Colon (tissue), 2 donors: ENCODE data around the gene SEMA5A.
"Not testable (repeated sequence)": the region's sequence is repeated elsewhere in the genome, so short reads cannot be mapped to it uniquely, and the experiment has no call there.

ENCODE experiments used
- FAIRE-seq: peaks from 2 replicates; lab custom pipeline; 2012; peaks lifted over from hg19 to GRCh38; lab: Jason Lieb, UNC
- donor health status: control.
- donor health status: control.

The SEMA5A gene

DNA sequence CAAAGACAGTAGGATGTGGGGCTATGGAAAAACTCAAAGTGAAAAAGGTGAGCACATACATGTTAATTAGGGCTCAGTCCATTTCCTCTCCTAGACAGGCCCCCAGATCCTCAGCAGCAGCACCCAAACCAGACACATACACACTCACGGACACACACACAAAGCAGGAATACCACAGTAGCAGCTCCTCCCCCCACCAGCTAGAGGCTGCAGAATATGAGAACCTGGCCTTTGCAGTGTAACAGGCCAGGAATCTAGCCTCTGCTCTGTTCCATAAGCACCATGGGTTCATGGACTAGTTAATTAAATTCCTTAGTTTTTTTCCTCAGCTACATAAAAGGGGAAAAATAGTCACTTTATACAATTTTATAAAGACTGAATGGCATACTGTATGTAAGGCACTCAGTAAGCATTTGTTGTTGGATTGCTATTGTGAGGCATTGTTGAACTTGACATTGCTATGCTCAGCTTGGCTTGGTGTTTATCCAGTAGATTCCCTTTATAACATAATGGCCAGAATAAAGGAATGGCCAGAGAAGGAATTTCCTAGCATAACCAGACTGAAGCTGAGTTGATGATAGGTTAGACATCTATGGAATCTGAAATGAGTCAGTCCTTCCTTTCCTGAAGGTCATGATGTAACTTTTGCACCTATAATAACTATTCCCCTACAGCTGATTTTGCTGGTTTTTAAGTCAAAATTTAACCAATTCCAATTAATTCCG is 186.8 kb downstream of the SEMA5A start:
- FAIRE-seq, result no peak

DNA sequence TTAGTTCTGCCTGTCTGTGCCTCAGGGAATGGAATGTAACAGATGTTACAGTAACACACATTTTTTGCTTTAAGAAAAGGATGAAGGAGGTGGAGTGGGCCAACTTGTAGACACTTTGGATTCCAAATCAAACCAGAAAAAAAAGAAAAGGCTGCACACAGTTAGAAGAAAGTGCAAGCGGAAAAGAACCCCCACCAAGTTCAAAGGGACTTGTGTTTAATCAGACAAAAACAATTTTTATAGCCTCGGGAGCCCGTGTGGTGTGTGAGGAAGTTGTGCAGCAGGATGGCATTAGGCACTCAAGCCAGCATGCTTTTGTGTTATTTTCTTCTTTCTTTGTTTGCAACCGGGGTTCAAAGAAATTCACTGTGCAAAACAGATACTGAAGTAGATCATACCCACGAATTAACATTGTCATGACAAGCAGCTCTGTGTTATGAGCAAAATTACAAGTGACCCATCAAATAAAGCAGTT is 189.5 kb downstream of the SEMA5A start:
- no peak for FAIRE-seq

DNA sequence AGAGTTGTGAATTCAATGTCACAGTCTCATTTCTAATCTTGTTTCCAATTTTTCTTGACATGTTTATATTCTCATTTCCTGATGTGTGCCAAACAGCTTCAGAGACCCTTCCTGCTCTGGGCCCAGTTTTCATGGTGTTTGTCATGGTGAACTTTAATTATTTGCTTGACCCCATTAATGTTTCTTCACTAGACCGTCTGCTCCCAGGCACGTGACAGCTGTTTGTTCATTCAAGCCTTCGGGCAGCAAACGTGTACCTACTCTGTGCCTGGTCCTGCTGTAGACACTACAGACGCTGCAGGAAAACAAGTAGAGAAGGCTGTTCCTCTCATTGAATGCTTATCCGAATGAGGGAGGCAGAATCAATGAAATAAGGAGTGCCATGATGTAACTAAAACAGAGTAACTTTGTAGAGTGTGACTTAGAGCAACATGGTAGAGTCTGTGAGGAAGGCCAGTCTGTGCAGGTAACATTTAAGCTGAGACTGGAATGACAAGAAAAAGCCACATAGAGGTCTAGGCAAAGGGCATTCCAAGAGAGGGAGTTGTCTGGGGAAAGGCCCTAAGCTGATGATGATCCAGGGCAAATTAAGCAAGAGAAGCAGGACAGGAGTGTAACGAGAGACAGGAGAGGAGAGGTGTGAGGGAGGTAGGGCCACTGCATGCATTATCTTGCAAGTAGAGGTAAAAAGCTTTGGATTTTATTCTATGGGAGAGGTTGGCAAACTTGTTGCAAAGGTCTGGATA is 191.4 kb downstream of the SEMA5A start:
- FAIRE-seq, result no peak

DNA sequence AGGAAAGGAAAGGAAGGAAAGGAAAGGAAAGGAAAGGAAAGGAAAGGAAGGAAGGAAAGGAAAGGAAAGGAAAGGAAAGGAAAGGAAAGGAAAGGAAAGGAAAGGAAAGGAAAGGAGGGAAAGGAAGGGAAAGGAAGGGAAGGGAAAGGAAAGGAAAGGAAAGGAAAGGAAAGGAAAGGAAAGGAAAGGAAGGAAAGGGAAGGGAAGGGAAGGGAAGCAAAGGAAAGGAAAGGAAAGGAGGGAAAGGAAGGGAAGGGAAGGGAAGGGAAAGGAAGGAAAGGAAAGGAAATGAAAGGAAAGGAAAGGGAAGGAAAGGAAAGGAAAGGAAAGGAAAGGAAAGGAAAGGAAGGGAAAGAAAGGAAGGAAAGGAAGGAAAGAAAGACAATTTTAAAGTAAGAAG is 192.8 kb downstream of the SEMA5A start:
- not testable (repeated sequence) for FAIRE-seq

DNA sequence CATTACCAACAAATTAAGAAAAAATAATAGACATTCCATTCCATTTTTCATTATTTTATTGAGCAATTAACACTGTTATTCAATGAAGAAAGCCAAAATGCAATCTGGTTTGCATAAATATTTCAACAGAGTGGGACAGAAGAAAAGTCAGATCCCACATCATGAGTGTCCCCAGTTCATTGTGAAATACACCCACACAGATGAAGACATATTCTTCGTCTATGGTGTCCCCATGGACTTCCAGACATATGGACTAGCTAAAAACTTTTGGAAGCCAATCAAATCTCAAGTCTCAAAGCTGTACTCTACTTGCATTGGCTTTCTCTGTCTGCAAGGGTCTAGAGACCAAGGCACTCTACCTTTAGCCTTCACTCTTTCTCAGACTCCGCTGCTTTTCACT is 194.3 kb downstream of the SEMA5A start:
- no peak for FAIRE-seq

DNA sequence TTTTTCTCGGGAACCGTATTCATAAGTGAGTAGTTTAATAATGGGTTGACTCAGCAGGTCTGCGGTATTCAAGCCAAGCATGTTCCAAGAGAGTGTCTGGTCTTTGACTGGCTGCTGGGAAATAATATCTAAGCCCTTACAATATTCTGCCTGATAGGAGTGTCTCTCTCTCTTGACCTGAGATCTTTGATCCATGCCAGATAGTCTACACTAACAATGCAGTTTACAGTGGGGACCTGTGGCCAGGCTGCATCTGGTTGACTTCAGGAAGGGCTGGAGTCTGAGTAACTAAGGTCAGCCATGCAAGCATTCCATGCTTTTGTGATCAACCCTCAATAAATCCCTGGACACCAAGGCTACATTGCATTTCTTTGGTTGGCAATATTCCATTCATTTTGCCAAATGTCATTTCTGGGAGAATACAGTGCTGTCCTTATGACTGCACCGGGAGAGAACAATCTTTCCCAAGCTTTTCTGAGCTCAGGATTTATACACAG is 195.5 kb downstream of the SEMA5A start:
- no peak for FAIRE-seq

DNA sequence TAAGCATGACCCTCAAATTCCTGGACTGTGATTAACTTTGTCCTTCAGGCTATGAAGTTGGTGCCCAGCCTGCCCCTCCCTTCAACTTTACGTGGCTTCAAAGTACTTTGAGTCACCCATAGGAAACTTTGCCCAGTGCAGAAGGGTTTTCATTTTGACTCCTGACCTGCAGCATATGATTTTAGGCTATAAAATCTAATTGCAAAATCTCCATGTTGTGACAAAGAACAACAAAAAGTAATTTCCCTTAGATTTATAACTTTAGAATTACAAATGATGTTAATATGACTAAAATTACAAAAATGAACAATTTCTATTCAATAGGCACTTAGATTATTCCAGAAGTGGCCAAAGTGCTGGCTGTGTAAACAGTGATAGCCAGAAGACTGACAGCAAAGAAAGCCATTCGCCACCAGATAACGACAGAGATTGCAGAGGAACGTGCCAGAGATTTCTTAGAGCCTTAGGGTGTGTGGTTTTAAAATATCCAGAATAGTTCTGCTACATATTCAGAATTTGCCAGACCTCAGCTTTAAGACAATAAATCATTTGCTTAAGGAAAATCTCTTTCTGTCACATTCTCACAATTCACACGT is 197.4 kb downstream of the SEMA5A start:
- FAIRE-seq, result no peak

DNA sequence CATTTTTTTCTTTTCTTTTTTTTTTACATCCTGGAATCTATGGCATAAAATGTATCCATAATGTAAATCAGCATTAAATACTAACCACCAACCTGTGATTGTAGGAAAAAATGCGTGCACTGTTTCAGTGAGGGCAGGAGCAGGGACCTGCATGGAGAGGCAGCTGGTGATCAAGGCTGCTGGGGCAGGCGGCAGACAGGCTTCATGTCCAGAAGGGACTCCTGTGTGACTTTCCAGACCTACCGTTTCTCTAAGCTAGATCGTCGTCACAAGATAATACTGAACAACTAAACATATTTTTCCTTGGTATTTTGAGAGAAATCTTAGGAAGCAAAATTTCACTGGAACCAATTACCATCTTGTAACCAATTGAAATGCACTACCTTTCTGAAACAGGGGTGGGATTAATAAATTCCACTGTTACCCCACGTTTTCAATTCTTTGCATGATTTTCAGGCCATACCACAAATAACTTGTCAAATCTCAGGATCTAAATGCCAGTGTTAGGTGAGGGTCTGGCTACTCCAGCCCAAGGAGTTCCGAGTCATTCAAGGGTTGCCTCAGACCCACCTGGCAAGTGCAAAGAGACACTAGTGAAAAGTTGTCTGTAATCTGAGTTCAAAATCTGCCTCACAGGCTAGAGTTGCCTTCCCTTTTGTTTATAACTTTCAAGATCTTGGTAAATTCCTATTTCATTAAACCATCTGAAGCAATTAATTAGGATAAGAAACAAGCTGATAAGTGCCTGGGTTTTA is 198.2 kb downstream of the SEMA5A start:
- FAIRE-seq, result no peak

DNA sequence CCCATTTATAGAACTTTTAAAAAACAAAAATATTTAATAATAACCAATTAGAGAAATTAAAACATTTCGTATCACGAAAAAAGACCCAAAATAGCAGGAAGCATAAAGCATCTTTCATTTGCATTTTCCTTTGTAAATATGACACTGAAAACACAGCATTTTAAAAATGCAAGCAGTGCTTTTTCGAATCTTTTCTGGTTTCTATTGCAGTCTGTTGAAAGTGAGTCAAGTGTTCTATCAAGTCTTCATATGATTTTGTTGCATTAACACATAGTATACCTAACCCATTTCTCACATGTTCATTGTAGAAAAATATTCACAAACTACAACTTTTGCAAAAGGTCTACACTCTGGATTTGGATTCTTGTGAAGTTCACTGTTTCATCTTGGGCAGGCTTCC is 198.8 kb downstream of the SEMA5A start:
- FAIRE-seq, result no peak

DNA sequence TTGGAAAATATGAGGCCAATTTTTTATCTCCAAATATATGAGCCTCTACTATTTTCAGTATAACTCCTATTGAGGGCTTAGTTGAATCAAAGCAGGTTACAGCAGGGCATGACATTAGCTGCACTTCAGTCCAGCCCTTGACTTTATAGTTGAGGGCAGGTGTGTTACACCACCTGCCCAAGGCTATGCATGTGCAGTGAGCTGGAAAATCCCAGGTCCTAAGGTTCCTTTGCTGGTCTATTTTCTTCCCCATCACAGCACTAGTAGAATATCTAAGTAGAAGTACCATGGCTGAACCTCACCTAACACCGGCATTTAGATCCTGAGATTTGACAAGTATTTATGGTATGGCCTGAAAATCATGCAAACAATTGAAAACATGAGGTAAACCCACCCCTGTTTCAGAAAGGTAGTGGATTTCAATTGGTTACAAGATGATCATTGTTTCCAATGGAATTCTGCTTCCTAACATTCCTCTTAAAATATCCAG is 201.1 kb downstream of the SEMA5A start:
- no peak for FAIRE-seq

DNA sequence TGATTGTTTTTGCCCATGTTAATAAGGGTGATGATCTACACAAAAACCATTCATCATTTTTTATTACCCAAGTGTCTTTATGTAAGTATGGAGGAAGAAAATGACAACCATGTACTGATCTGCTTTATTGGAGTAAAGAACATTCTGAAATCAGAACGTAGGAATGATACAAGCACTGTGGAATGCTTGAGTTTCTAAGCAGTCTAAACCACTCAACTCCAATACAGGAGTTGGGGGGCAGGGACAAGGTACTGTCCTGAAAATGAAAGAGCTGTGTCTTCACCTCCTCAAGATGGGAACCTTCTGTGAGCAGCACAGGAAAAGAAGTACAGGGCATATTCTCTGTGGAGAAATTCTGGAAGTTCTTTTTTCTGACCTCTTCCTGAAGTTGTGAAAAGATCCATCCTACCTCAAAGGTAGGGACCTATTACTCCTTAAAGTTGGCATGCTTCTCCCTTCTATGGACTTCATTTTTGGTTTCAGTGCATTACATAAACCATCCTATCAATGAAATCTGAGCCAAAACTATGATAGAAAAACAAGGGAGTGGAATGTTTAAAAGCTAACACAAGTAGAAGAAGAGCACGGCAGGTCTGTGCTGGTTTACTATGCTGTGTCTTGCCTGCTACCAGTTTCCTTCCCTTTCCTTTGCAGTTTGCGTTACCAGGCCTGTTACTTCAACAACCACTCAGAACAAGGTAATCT is 202.6 kb downstream of the SEMA5A start:
- FAIRE-seq, result no peak

DNA sequence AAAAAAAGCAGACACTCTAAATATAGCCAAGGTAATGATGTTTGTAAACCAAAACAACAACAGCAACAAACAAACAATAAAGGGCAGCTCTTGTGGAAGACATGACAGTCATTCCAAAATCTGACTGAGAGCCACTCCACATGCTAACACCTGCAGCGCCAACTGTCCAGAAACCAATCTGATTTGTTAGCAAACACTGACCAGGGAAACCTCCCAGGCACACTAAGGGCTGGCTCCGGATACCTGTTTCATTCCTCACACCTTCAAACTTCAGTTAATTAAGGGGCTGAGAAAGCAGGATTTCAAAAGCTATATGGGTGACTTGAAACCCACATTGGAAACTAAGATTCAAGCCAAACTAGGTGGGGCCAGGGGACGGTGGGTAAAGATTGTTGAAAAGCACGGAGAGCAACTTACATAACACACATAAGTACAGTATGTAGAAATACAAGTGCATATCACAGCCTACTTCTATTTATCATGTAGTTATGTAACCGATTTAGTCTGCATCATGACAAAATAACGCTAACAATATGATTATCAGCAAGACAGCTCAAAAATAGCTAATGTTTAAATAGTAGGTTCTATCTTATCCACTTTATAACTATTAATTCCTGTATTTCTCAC is 203.6 kb downstream of the SEMA5A start:
- FAIRE-seq, result no peak

DNA sequence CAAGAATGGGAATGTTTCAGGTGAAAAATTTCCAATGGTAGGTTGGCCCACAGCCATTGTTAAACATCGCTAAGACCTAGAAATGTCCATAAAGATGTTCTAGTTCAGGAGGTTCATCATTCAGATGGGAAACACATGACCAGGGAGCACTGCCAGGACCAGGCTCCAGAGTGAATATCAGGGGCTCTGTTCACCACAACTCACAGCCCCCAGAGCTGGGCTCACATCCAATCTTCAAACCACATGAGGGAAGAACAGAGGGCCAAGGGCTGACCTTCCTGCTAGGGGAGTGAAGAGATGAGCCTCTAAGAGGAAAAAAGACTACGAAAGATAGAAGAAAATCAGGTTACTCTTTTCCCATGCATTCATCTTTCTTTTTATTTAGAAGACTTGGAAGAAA is 205.8 kb downstream of the SEMA5A start:
- FAIRE-seq, result no peak

DNA sequence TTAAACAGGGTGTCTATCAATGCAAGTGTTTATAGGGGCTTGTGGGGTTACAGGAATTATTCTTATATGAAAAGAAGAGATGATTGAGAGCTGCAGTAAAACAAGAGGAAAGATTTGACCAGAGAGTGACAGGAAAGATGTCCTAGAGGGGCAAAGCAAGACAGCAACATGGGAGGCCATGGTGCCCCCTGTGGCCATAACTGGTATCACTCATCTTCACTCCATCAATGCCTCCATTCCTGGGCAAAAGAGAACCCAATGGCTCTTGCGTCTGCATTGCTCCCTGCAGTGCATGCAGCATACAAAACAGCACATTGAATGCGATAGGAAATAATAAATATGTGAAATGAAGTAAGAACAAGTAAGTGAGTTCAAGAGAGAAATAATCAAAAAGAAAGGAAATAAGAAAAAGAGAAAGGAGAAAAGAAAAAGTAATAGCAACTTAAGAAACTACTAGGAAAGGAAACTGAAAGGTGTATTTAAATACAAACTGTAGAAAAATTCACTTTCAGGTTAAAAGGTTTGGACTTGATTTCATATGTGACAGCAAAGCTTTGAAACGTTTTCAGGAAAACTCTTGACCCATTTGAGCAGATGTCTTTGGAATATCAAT is 206.6 kb downstream of the SEMA5A start:
- FAIRE-seq, result no peak

DNA sequence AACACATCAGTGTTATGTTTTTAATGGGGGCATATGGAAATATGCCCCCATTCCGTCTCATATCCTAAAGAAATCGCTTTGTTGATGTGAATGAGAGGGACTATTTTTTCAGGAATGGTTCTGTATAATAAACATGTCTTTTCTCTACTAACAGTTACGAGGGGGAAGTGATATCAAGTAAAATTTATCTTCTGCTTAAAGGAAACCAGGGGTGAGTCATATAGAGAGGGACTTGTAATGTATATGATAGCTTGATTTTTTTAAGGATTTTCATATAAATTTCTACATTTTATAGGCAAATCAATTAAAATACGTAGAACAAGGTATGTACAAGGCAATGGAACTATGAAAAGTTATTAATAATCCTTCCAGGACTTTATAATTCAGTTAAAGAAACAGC is 207.1 kb downstream of the SEMA5A start:
- FAIRE-seq, result no peak

DNA sequence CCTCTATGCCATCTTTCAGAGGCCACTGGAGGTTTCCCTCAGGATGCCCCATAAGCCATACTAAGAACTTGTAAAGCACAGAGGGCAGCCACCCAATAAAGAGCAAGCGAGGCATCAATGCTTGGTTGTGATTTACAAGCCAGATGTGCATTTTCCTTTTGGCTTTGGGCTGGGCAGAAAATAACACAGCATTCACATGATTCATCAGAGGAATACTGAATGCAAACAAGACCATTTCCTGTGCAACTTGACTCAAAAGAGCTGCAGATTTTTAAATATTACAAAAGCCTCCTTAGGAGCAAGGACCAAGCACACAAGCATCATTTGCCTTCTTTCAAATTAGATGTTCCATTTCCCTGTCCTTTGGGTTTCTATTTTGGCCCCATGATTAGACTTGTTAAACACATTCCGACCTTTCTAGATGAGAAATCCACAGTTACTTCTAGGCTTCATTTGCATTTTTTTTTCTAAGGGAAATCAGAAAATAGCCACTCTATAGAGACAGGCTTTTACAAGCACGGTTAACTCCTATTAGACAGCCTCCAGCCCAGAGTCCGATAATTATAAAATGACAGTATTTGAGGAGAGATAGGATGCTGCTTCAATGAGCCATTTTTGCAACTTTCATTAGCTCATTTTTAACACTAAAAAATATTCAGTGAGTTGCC is 207.8 kb downstream of the SEMA5A start:
- FAIRE-seq, result no peak

DNA sequence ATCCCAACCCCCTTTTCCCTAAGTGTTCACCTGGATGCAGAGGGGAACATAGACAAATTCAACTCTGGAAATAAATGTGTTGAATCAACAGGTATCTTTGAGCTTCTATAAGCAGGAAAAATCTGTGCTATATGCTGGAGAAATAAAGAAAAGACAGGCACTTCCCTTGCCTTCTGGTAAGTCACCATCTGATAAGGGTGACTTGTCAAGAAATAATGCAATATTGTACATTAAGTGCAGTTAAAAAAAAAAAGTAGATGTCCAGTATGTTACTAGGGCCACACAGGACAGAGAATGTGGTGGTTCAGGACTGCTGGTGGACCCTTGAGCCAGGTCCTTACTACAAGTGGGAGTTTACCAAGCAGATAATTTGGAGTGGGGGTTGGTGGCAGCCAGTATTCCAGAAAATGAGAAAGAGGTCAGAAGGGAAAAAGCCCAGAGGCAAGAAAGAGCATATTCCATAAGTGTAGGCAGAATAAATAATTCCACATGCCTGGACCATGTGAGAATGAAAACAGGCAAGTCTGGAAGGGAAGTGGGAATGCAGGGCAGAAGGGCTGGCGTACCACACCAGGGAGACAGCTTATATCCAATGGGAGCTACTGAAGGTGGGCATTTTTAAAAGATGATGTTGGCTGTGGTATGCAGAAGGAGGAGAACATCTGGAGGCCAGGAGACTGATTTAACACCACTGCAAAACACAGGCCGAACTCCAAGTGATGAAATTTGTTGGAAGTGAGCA is 209.9 kb downstream of the SEMA5A start:
- FAIRE-seq, result no peak

DNA sequence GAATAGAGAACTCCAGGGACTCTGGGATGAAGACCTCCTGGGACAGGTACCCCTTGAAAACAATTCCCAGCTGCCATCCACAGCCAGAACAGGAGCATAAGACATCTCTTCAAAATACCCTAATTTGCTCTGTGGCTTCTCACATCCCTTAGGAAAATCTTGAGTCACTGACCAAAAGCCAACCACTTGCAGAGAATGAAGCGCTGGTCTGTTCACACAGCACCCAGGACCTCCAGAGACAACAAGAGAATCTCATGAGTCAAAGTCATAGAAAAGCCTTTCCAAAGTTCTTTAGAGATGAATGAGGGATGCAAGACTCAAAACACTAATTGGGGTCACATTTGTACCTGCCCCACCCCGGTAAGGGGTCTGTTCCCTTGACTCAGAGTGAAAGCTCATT is 210.6 kb downstream of the SEMA5A start:
- FAIRE-seq, result no peak

DNA sequence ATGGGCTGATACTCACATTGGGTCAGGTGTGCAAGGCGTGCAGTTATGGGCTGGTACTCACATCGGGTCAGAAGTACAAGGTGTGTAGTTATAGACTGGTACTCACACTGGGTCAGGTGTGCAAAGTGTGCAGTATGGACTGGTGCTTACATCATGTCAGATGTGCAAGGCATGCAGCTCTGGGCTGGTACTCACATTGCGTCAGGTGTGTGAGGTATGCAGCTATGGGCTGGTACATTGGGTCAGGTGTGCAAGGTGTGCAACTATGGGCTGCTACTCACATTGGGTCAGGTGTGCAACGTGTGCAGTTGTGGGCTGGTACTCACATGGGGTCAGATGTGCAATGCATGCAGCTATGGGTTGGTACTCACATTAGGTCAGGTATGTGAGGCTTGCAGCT is 213.8 kb downstream of the SEMA5A start:
- no peak for FAIRE-seq
